GM19372 (cell line): ENCODE measurements around the gene PACSIN2.
"Not testable (repeated sequence)": the region's sequence is repeated elsewhere in the genome, so short reads cannot be mapped to it uniquely, and the experiment has no call there.

Source experiments
- ATAC-seq: cut with Tn5 transposase; IDR thresholded peaks from one replicate; pipeline ENCODE4 v1.9.1; 2021; ENCODE audit warnings: mild to moderate bottlenecking, low read depth, moderate library complexity; ENCODE audit not compliant: unreplicated experiment

The PACSIN2 gene

GRCh38 chr22:43014869-43015676 is at the start of gene PACSIN2:
Gene PACSIN2, minus strand, starts transcription at chr22:43015149. Its CDS starts 103,069 bp downstream, at chr22:42912080.
- ATAC-seq, result peak; percentile 93

- ATAC-seq, result no peak
Observed at GRCh38 chr22:43060183-43060582, 45.2 kb upstream of the PACSIN2 start.

DNA sequence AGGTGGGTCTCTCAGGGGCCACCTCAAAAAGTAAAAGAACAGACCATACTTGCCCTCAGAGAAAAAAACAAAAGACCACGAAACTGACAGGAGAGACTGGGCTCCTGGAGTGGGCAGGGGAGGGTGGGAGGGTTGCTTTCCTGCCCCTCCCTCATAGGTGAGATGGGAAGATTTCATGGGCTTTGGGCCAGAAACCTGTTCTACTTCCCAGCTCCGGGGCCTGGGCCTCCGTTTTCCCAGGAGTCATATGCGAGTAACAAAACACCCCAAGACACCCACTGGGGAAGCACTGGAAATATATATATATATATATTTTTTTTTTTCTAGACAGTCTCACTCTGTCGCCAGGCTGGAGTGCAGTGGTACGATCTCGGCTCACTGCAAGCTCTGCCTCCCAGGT is 42.7 kb upstream of the PACSIN2 start:
- no peak for ATAC-seq

- no peak for ATAC-seq
Observed at GRCh38 chr22:43053176-43053575, 38.2 kb upstream of the PACSIN2 start.

- ATAC-seq, result no peak
Observed at GRCh38 chr22:43050995-43051394, 36.0 kb upstream of the PACSIN2 start.

DNA sequence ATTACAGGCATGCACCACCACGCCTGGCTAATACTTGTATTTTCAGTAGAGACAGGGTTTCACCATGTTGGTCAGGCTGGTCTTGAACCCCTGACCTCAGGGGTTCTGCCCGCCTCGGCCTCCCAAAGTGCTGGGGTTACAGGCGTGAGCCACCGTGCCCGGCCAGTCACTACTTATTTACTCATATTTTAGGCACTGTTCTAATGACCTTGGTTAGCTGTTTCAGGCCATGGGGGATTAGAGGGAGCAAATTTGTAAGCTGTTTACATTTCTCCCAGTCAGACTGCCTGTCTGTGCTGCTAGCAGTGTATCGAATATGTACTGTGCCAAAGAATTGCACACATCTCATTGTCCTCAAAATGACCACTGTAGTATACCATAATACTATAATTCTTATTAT is 32.7 kb upstream of the PACSIN2 start:
- ATAC-seq, result no peak

DNA sequence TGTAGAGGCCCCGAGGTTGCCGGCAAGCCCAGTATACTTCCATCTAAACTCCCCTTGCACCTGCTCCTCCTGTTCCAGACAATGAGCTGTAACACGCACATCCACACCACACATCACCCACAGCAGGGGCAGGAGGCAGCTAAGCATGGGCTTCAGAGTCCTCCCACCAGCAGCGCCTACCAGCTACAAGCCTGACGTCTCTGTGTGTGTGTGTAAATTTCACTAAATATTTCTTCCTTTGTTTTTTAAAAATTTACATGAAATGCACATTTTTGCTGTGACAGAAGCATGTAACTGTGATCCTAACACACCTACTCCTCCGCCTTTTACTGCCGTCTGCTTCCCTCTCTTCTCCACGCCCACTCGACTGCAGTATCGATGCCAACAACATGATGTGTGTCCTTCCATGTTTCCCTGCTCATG is 29.4 kb upstream of the PACSIN2 start:
- ATAC-seq, result no peak

- ATAC-seq, result no peak
Observed at GRCh38 chr22:43042101-43042780, 27.3 kb upstream of the PACSIN2 start.

GRCh38 chr22:43039800-43040199 is 24.9 kb upstream of the PACSIN2 start:
- no peak for ATAC-seq

DNA sequence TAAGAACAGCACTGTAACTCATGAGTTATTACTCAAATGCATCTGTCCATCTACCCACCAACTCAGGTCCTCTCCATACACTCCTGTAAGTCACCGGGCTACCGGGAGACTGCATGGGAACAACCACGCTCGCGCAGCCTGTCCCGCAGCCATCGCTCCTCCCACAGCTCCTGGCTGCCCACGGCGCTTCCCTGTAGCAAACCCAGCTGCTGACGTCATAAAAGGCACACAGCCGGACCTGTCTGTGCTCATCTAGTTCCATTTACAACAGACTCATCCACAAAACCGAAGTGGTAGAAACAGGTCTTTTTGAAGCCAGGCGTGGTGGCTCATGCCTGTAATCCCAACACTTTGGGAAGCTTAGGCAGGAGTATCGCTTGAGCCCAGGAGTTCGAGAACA is 23.4 kb upstream of the PACSIN2 start:
- ATAC-seq, result no peak

- ATAC-seq, result no peak
Observed at GRCh38 chr22:43036282-43036829, 21.4 kb upstream of the PACSIN2 start.

DNA sequence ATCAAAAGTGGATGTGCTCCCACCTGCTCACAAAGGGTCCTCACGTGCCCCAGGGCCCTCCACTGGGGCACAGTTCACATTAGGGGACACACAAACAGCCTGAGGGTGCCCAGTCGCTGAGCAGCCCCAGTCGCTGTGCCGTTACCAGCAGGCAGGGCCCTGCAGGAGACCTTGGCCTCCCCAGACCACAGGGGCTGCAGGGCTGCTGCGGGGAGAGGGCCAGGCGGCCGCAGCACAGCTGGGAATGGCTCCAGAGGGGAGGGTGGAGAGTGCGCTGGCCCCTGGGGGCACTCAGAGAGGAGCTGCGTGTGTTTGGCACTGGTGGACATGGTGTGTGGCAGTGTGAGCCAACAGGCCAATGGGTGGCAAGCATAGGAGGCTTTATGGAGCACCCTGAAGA is 20.3 kb upstream of the PACSIN2 start:
- ATAC-seq, result no peak

GRCh38 chr22:43031617-43032016 is 16.7 kb upstream of the PACSIN2 start:
- ATAC-seq, result no peak

GRCh38 chr22:43018615-43019014 is 3.7 kb upstream of the PACSIN2 start:
- no peak for ATAC-seq

- ATAC-seq, result no peak
Observed at GRCh38 chr22:43017525-43018460, 2.8 kb upstream of the PACSIN2 start.

DNA sequence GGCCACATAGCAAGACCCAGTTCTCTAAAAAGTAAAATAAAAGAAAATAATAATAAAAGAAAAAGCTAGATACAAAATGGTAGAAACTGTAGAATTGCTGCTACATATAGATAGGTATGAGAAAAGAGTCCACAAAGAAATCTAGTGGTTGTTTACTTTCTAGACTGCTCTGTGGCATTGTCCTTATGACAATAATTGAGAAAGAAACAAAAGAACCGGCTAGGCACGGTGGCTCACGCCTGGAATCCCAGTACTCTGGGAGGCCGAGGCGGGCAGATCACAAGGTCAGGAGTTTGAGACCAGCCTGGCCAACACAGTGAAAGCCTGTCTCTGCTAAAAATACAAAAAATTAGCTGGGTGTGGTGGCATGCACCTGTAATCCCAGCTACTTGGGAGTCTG is 1.2 kb upstream of the PACSIN2 start:
- not testable (repeated sequence) for ATAC-seq

DNA sequence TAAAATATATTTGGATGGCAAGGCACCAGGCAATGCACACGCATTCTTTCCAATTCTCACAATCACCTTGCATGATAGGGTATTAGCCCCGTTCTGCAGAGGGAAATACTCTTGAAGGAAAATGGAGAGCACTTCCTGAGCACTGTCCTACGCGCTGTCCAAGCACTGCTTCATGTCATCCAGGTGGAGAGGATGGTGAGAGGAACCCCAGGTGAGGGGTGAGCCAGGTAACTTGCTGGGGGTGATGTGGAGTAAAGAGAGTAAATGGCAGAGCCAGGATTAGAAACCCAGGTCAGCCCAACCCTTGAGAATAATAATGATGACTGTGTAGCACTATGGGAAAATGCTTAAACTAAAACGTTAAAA is 711 bp upstream of the PACSIN2 start:
- no peak for ATAC-seq

DNA sequence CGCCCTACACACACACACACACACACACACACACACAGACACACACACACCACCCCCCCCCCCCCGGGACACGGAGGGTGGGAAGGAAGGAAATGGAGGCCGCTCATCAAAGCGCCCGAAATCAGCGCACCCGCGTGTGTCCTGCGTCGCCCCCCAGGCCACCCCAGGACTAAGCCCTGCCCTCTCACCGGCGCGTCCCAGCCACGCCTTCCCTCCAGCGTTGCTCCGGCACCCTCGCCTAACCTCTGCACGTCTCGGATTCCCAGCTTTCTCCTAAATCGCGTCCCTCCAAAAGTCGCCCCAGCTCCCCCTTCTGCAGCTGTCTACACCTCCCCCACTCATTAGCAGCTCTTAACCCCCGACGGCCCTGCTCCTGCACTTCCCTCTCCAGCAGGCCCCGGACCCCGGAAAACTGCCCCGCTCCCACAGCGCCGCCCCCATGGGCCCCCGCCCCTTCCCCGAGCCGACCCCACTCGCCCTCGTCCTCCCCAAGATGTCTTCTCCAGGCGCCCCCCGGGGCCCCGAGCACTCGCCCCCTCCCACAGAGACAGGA is 557 bp downstream of the PACSIN2 start:
- no peak for ATAC-seq

- ATAC-seq, result no peak
Observed at GRCh38 chr22:43013355-43014315, 1.3 kb downstream of the PACSIN2 start.
